Measurements from ENCODE around the gene RGSL1.
"Not testable (repeated sequence)": the region's sequence is repeated elsewhere in the genome, so short reads cannot be mapped to it uniquely, and the experiment has no call there.

The RGSL1 gene

DNA sequence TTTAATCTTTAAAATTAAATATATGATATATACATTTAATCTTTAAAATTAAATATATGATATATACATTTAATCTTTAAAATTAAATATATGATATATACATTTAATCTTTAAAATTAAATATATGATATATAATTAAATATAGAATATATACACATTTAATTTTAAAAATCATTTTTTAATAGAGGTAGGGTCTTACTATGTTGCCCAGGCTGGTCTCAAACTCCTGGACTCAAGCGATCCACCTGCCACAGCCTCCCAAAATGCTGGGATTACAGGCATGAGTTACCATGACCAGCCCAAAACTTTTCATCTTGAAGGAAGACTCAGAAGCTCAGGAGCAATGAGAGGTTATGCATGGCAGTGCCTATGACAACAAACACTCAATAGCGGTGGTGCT lies 2.8 kb upstream of the RGSL1 start:
- not testable (repeated sequence) for DNase-seq

- no peak for DNase-seq
Measured at GRCh38 chr1:182447660-182448059, 2.3 kb upstream of the RGSL1 start.

GRCh38 chr1:182453631-182454030 lies 3.7 kb downstream of the RGSL1 start:
- no peak for DNase-seq

GRCh38 chr1:182457844-182458243 lies 7.9 kb downstream of the RGSL1 start:
- no peak for DNase-seq

DNA sequence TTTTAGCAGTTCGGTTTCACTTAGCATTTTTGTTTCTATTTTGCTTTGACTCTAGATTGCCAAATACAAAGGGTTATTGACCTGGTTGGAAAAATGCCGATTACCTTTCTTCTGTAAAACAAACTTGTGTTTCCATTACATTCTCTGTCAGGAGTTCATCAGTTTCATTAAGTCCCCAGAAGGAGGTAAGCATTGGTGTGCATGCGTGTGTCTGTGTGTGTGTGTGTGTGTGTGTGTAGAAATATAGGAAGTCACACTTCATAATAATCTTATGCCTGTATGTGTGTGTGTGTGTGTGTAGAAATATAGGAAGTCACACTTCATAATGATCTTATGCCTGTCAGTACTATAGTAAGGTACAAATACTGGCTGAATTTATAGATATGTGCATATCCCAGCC lies 10.0 kb downstream of the RGSL1 start:
- no peak for DNase-seq

DNA sequence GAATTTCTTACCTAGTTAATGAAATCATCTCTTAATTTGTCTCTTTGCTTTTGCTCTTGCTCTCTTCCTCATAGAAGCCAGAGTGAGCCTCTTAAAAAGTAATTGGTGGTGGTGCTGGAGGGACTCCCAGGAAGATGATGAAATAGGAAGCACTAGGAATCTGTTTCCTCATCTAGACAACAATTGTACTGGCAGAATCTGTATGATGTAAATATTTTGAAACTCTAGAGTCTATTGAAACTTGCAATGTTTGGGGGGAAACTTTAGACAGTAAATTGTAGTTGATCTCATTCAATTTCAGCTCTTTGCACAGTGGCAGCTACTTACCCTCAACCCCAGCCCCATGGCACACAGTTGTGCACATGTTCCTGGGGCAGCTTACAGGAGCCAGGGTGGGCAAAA lies 10.6 kb downstream of the RGSL1 start:
- DNase-seq, result no peak

DNA sequence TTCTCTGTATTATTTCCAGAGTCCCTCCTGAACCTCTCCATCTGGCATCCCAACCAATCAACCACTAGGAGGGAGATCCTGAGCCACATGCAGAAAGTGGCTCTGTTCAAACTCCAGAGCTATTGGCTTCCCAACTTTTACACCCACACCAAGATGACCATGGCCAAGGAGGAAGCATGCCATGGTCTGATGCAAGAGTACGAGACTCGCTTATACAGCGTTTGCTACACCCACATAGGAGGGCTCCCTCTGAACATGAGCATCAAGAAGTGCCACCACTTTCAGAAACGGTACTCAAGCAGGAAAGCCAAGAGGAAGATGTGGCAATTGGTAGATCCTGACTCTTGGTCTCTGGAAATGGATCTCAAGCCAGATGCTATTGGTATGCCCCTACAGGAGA lies 23.6 kb downstream of the RGSL1 start:
- no peak for DNase-seq

DNA sequence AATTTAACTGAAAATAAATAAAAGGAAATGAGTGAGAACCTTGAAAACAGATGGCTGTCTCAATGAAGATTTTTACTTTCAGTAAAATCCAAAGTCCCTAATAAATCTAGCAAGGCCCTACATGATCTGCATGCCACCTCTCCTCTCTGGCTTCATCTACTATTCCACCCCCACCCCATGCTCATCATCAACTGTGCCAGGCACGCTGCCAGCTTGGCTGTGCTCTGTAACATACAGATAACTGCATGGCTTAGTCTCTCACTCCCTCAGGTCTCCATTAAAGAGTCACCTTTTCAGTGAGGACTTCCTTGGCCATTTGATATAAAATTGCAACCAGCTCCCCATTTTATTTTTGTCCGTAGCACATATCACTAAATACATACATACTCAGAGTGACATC lies 26.7 kb downstream of the RGSL1 start:
- DNase-seq, result no peak

DNA sequence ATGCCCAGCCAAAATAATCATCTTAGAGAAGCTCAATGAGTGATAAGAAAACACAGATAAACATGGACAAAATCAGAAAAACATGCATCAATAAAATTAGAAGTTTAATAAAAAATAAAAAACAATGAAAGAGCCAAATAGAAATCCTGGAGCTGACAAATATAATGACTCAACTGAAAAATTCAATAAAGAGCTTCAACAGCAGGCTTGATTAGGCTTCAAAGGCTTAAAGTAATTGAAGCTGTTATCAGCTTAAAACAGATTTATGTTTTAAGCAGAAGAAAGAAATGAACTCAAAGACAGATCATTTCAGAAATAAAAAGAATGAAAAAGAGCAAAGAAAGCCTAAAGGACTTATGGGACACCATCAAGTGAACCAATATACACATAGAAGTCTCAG lies 28.3 kb downstream of the RGSL1 start:
- DNase-seq, result no peak

DNA sequence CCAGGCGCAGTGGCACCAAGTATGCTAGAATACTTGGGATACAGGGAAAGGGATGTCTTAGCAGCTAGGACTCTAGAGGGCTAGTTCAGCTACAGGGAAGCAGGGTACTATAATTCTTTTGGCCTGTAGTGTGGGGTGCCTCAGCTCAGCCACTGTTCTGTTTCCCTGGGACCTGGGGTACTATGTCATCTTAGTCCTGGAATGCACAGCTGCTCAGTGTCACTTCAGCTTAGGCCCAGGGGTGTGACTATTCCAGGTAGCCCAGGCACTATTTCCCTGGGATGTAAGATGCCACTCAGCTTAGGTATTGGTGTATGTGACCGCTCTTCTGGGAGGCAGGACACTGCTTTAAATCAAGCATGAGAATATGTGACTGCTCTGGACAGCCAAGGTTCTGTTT lies 34.1 kb downstream of the RGSL1 start:
- DNase-seq, result no peak

- DNase-seq, result peak; percentile 9
Measured at GRCh38 chr1:182484531-182485257, 34.7 kb downstream of the RGSL1 start.

- DNase-seq, result no peak
Measured at GRCh38 chr1:182485861-182486260, 35.9 kb downstream of the RGSL1 start.

- no peak for DNase-seq
Measured at GRCh38 chr1:182488803-182489202, 38.9 kb downstream of the RGSL1 start.

- no peak for DNase-seq
Measured at GRCh38 chr1:182493063-182493462, 43.1 kb downstream of the RGSL1 start.

- DNase-seq, result no peak
Measured at GRCh38 chr1:182495002-182495401, 45.1 kb downstream of the RGSL1 start.

DNA sequence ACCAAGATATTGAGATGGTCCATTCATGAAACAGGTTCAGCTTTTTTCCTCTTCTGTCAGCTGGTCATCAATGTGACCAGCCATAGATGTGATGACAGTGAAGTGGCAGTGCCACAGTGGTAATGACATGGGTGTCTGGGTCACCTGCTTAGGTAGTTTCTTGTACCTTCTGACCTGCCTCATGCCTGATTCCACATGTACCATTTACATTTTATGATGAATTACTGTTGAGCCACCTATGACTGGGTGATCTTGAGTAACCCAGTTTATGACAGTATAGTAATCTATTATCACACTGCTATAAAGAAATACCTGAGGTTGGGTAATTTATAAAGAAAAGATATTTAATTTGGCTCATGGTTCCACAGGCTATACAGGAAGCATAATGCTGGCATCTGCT lies 45.7 kb downstream of the RGSL1 start:
- no peak for DNase-seq

GRCh38 chr1:182507685-182508084 lies 57.7 kb downstream of the RGSL1 start:
- DNase-seq, result no peak

- DNase-seq, result no peak
Measured at GRCh38 chr1:182515556-182515955, 65.6 kb downstream of the RGSL1 start.

DNA sequence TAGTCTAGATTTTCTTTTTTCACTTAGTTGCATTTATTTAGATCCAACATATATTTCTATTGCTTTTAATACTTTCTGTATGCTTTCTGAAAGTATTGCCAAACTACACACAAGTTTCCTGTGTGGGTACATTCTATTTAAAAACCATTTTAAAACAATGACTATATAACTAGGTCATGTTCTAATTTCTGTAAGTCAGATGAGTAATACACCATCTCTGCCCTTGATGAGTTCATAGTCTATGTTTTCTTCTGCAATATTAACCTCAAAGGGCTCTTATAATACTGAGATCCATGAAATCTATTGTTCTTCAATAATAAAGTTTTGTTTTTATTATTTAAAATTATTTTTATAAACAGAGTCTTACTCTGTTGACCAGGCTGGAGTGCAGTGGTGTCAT lies 70.8 kb downstream of the RGSL1 start:
- no peak for DNase-seq

GRCh38 chr1:182525342-182525741 lies 75.4 kb downstream of the RGSL1 start:
- no peak for DNase-seq

GRCh38 chr1:182527680-182528079 lies 77.7 kb downstream of the RGSL1 start:
- DNase-seq, result no peak

DNA sequence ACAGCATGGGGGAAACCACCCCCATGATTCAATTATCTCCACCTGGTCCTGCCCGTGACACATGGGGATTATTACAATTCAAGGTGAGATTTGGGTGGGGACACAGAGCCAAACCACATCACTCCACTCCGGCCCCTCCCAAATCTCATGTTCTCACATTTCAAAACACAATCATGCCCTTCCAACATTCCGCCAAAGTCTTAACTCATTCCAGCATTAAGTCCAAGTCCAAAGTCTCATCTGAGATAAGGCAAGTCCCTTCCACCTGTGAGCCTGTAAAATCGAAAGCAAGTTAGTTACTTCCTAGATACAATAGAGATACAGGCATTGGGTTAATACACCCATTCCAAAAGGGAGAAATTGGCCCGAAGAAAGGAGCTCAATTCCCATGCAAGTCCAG lies 78.3 kb downstream of the RGSL1 start:
- DNase-seq, result not testable (repeated sequence)

GRCh38 chr1:182533896-182534295 lies 84.0 kb downstream of the RGSL1 start:
- DNase-seq, result no peak

DNA sequence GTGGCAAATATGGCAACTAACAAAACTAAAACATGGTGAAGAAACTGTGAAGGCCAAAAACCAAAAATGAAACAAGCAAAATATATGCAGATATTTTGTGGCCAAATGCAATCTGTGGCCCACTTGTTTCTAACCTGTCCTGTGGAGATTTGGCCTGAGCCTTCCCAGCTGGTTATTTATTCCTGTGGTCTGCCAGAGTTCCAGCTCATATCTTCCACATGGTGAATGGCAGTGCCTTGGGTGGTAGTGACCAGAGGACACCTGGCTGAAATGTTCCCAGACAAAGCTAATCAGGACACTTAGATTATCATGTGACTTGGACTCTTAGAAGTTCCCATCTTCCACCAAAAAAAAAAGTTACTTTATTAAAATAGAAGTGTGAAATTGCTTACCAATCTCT lies 99.4 kb downstream of the RGSL1 start:
- DNase-seq, result no peak

GRCh38 chr1:182549811-182550210 lies 99.9 kb downstream of the RGSL1 start:
- no peak for DNase-seq

GRCh38 chr1:182552527-182552926 lies 102.6 kb downstream of the RGSL1 start:
- no peak for DNase-seq
